Caco-2 (cell line): Measurements from ENCODE around the gene BAZ2B. TPM values are rescaled to one million over a fixed set of nuclear protein-coding genes. Genes with fewer than 3 reads are reported as not detected.

ENCODE experiments used
- BruUV-seq: library from RNA; stranded (reverse); fragments of 400-500 nt; replicated peaks from 2 replicates; lab custom pipeline; 2021; lab: Mats Ljungman, UMichigan
- CTCF ChIA-PET: fragments of 300-600 bp; sonication (Branson Sonifier 250); formaldehyde crosslinking; loops from one replicate; lab custom pipeline; 2022; ENCODE audit warnings: antibody characterized with exemption; lab: Charles Lee
- POLR2A ChIA-PET: fragments of 300-600 bp; sonication (Branson Sonifier 250); formaldehyde crosslinking; loops from one replicate; lab custom pipeline; 2022; ENCODE audit warnings: antibody characterized with exemption; lab: Charles Lee
- DNase-seq, 2 experiments: peaks; one replicate each; pipeline versions ENCODE4 v3.0.0 to v3.0.0-alpha.2; 2020 to 2022
- H3K27me3 ChIP-seq: replicated peaks from 2 replicates; pipeline ENCODE4 v1.6.0; 2011; ENCODE audit warnings: low read length; ENCODE audit not compliant: control insufficient read depth, insufficient read depth
- H3K36me3 ChIP-seq: 2 replicates; pipeline ENCODE4 v1.5.1; 2011; ENCODE audit warnings: low read length; ENCODE audit not compliant: control insufficient read depth, insufficient read depth
- H3K4me1 ChIP-seq: fragments of 250-450 bp; sonication (Bioruptor Pico); 2 replicates; pipeline ENCODE4 v1.5.1; 2020; ENCODE audit warnings: mild to moderate bottlenecking
- H3K4me3 ChIP-seq: 2 replicates; pipeline ENCODE4 v1.5.1; 2011; ENCODE audit warnings: low read depth, mild to moderate bottlenecking, control low read depth, low read length
- H3K9me3 ChIP-seq: fragments of 250-450 bp; sonication (Bioruptor Pico); 2 replicates; pipeline ENCODE4 v1.5.1; 2020; ENCODE audit warnings: mild to moderate bottlenecking, moderate library complexity
- H3K27ac Mint-ChIP-seq: one replicate; pipeline ENCODE4 v1.8.0; 2022; ENCODE audit warnings: mixed read lengths; ENCODE audit not compliant: unreplicated experiment
- H3K27me3 Mint-ChIP-seq: one replicate; pipeline ENCODE4 v1.8.0; 2022; ENCODE audit warnings: mixed read lengths; ENCODE audit not compliant: insufficient read depth, unreplicated experiment
- H3K36me3 Mint-ChIP-seq: one replicate; pipeline ENCODE4 v1.8.0; 2022; ENCODE audit warnings: mild to moderate bottlenecking, mixed read lengths; ENCODE audit not compliant: insufficient read depth, unreplicated experiment
- H3K4me1 Mint-ChIP-seq: one replicate; pipeline ENCODE4 v1.8.0; 2022; ENCODE audit warnings: low read depth, mixed read lengths; ENCODE audit not compliant: unreplicated experiment
- H3K4me3 Mint-ChIP-seq: one replicate; pipeline ENCODE4 v1.8.0; 2022; ENCODE audit warnings: mild to moderate bottlenecking, moderate library complexity, mixed read lengths; ENCODE audit not compliant: unreplicated experiment
- H3K9me3 Mint-ChIP-seq: one replicate; pipeline ENCODE4 v1.8.0; 2022; ENCODE audit warnings: mixed read lengths; ENCODE audit not compliant: unreplicated experiment
- intact Hi-C: fragments of 100-400 bp; cut with micrococcal nuclease; formaldehyde crosslinking; loops from one replicate; pipeline ENCODE4 v1.10.0; 2022; ENCODE audit not compliant: unreplicated experiment
- total RNA-seq: library from RNA; stranded (reverse); gene quantifications from 2 replicates; pipeline ENCODE4 v1.2.3, GENCODE V29; 2022
- TF ChIP-seq, protein P1 (sequence below), 2 experiments: fragments of 200-600 bp in 1 of 2; IDR thresholded peaks; 1 replicate in 1 of 2; 2 replicates in 1 of 2; pipeline versions ENCODE4 v1.5.1 to v1.8.0; 2011 to 2022; ENCODE audit warnings: antibody characterized with exemption in 1 of 2, control low read depth in 1 of 2, inconsistent platforms in 1 of 2, low read depth in 1 of 2, low read length in 1 of 2, mild to moderate bottlenecking in 1 of 2, moderate library complexity in 1 of 2; ENCODE audit not compliant: insufficient read depth in 1 of 2, severe bottlenecking in 1 of 2, unreplicated experiment in 1 of 2

Gene BAZ2B
- total RNA-seq, 1 experiment from 2014 or later = 32.9 TPM

DNA sequence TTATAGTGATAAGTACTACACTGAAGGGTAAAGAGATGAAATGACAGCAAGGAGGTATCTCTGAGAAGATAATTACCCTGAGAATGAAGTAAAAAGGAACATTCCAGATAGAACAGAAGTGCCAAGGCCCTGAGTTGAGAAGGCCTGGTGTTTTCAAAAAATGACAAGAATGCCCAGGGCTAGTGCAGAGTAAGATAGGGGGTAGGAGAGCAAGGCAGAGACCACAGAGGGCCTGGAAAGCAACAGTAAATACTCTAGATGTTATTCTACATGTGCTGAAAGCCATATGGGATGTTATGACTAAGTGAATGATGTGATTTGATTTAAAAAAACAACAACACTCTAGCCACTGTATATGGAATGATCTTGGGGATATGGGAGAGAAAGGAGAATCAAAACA is 52.3 kb downstream of the BAZ2B start:
- Mint-ChIP-seq H3K4me3 (no peak overlapping the region), H3K36me3 (no peaks in the 10 kb centered on the region), H3K27me3 (no peaks in the 10 kb centered on the region), H3K27ac (no peak overlapping the region), H3K4me1 (no peaks in the 10 kb centered on the region), H3K9me3 (no peaks in the 10 kb centered on the region)
- H3K27me3 ChIP-seq = no peaks in the 10 kb centered on the region
- BruUV-seq = no TSS peak
- POLR2A ChIA-PET = no interaction called here
- H3K36me3 ChIP-seq = no peaks in the 10 kb centered on the region
- CTCF ChIA-PET = no interaction called here
- no peaks in the 10 kb centered on the region; the same call in 1 of the 2 replicates for H3K9me3 ChIP-seq
- DNase-seq = no peak
- no peaks in the 10 kb centered on the region for H3K4me1 ChIP-seq
- TF ChIP-seq, protein P1, sequence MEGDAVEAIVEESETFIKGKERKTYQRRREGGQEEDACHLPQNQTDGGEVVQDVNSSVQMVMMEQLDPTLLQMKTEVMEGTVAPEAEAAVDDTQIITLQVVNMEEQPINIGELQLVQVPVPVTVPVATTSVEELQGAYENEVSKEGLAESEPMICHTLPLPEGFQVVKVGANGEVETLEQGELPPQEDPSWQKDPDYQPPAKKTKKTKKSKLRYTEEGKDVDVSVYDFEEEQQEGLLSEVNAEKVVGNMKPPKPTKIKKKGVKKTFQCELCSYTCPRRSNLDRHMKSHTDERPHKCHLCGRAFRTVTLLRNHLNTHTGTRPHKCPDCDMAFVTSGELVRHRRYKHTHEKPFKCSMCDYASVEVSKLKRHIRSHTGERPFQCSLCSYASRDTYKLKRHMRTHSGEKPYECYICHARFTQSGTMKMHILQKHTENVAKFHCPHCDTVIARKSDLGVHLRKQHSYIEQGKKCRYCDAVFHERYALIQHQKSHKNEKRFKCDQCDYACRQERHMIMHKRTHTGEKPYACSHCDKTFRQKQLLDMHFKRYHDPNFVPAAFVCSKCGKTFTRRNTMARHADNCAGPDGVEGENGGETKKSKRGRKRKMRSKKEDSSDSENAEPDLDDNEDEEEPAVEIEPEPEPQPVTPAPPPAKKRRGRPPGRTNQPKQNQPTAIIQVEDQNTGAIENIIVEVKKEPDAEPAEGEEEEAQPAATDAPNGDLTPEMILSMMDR (IDR thresholded peaks at IDR 0.05; ENCODE audit: insufficient read depth in 1 of 2, low read depth in 1 of 2, low read length in 1 of 2, severe bottlenecking in 1 of 2, unreplicated experiment in 1 of 2) = no peak
- intact Hi-C loops = no loop called here
- no peak overlapping the region for H3K4me3 ChIP-seq

DNA sequence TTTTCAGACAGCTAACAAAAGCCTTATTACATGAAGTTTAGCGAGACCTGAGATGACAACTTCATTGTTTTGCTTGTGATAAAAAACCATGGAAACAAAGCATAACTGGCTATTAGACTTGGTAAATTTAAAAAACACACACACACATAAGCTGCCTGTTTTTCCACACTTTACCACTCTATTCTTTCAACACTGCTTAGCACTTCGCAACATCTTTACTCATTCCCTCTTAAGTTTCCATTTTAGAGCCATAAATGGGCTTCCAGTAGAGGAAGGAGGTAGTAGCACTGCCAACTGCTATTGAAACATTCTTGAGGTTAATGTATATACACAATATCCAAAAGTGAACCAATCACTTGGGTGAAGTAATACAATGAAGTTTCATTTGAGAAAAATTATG is 54.1 kb downstream of the BAZ2B start:
- H3K36me3 ChIP-seq = no peaks in the 10 kb centered on the region
- no peak overlapping the region for H3K27ac Mint-ChIP-seq
- H3K4me3 Mint-ChIP-seq = no peak overlapping the region
- no peak overlapping the region for H3K4me3 ChIP-seq
- no TSS peak for BruUV-seq
- TF ChIP-seq, protein P1 (IDR thresholded peaks at IDR 0.05; ENCODE audit: insufficient read depth in 1 of 2, low read depth in 1 of 2, low read length in 1 of 2, severe bottlenecking in 1 of 2, unreplicated experiment in 1 of 2) = no peak
- no peaks in the 10 kb centered on the region for H3K27me3 ChIP-seq
- H3K4me1 Mint-ChIP-seq = peaks cover 8% of the 10 kb centered on the region
- no peak for DNase-seq
- POLR2A ChIA-PET = no interaction called here
- no peaks in the 10 kb centered on the region for H3K4me1 ChIP-seq
- H3K9me3 ChIP-seq = no peaks in the 10 kb centered on the region; the same call in 1 of the 2 replicates
- H3K9me3 Mint-ChIP-seq = no peaks in the 10 kb centered on the region
- intact Hi-C loops = no loop called here
- H3K36me3 Mint-ChIP-seq = no peaks in the 10 kb centered on the region
- H3K27me3 Mint-ChIP-seq = no peaks in the 10 kb centered on the region
- CTCF ChIA-PET = no interaction called here

DNA sequence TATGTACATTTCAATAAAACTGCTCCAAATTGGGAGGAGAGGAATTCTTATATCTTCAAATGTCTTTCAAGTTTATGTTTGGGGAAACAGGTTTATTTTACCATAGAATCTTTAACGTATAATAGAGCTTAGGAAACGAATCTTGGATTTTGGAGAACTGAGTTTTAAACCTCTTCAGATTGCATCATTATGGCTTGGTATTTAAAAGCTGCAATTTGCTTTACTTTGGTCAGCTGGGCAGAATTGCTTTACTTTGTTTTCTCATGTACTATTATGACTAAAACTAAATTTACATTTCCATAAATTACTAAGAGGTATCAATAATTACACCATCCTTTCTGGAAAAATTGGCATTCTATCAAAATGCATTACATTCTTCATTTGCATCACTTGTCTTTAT is 54.6 kb downstream of the BAZ2B start:
- Mint-ChIP-seq H3K4me1 (peaks cover 10% of the 10 kb centered on the region), H3K4me3 (no peak overlapping the region), H3K27me3 (no peaks in the 10 kb centered on the region), H3K27ac (no peak overlapping the region), H3K36me3 (no peaks in the 10 kb centered on the region), H3K9me3 (no peaks in the 10 kb centered on the region)
- Histone ChIP-seq H3K36me3 (no peaks in the 10 kb centered on the region), H3K4me1 (no peaks in the 10 kb centered on the region), H3K4me3 (no peak overlapping the region), H3K27me3 (no peaks in the 10 kb centered on the region), H3K9me3 (no peaks in the 10 kb centered on the region; the same call in 1 of the 2 replicates)
- POLR2A ChIA-PET = no interaction called here
- intact Hi-C loops = no loop called here
- TF ChIP-seq, protein P1 (IDR thresholded peaks at IDR 0.05; ENCODE audit: insufficient read depth in 1 of 2, low read depth in 1 of 2, low read length in 1 of 2, severe bottlenecking in 1 of 2, unreplicated experiment in 1 of 2) = no peak
- no peak for DNase-seq
- no TSS peak for BruUV-seq
- CTCF ChIA-PET = no interaction called here
